ENCODE measurements around the gene SENP3.

SENP3 gene

GRCh38 chr17:7615265-7615747, 53.6 kb downstream of the SENP3 start:
- H3K4me3 ChIP-seq (ENCODE audit: low read length), result peak overlapping the region; percentile 47
- no peak for TF ChIP-seq CTCF (conservative IDR thresholded peaks at IDR 0.05; ENCODE audit: low read depth, low read length)
- DNase-seq (ENCODE audit: low read depth), result no peak

- TF ChIP-seq CTCF (conservative IDR thresholded peaks at IDR 0.05; ENCODE audit: low read depth, low read length), result no peak
Measured at GRCh38 chr17:7618608-7619007, 56.9 kb downstream of the SENP3 start.

GRCh38 chr17:7620835-7621234, 59.1 kb downstream of the SENP3 start:
- H3K4me3 ChIP-seq (ENCODE audit: low read length), result no peak overlapping the region
- TF ChIP-seq CTCF (conservative IDR thresholded peaks at IDR 0.05; ENCODE audit: low read depth, low read length), result no peak

More at GRCh38 chr17:7618608-7619007, 56.9 kb downstream of the SENP3 start:
- H3K4me3 ChIP-seq (ENCODE audit: low read length), result no peak overlapping the region
- DNase-seq (ENCODE audit: low read depth), result no peak

More at GRCh38 chr17:7620835-7621234, 59.1 kb downstream of the SENP3 start:
- no peak for DNase-seq (ENCODE audit: low read depth)

All from retinal pigment epithelial cell (primary cell).